Skin of body (tissue), 2 donors: ENCODE measurements around the gene ERO1B. TPM values are rescaled to one million over a fixed set of nuclear protein-coding genes. Genes with fewer than 3 reads are reported as not detected.

Experiments
- DNase-seq: peaks from one replicate; lab custom pipeline; 2025; lab: John Stamatoyannopoulos, UW
- total RNA-seq: library from RNA; depleted of rRNA; stranded (reverse); fragments of >200 nt; gene quantifications from one replicate; pipeline ENCODE4 v1.2.3, GENCODE V29; 2014

Gene ERO1B
- total RNA-seq, 1 donor from 2014 or later, result 7.3 TPM

DNA sequence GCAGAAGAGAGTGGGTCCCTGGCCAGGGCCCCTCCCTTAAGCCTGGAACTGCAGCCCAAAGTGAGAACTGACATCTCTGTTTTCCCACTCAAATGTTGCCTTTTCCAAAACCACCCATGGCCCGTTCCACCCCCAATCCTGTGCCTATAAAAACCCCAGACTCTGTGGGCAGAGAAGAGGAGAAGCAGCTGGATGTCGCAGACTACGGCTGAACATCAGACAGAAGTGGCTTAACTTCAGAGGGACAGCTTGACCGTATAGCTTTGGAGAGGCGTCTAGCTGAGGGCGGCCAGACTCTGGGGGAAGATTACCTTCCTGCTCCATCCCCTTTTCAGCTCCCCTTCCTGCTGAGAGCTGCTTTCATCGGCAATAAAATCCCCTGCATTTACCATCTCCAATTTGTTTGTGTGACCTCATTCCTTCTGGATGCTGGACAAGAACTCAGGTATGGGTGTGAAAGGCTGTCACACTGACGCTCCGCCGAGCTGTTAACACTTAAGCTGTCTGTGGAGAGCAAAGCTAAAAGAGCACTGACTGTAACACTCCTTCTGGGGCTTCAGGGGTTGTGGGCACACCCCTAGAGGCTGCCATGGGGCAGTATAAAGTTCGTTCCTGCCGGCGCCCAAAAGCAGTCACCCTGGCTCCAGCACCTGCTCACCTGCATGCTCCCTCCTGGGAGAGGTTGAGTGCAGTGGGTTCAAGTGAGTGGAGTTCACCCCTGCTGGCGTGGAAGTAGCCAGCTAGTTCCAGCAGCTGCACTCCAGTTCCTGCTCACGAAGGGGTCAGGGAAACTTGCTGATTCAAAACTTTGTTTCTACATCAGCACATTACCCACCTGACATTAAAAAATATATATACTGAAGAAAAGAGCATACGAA, 19.6 kb upstream of the ERO1B start:
- DNase-seq, result no peak

GRCh38 chr1:236297161-236297560, 15.4 kb upstream of the ERO1B start:
- no peak for DNase-seq

DNA sequence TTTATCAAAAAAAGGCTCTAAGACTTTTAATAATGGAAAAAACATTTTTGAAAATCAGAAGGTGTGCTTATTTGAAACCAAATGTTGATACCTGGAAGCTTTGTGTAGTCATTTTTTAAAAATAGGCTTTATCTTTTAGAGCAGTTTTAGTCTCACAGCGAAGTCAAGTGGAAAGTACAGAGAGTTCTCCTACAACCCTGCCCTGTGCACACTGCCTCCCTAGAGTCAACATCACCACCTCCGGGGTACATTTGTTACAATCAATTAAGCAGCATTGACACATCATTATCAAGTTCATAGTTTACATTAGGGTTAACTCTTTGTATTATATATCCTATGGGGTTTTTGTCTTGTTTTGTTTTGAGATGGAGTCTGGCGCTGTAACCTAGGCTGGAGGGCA, 10.7 kb upstream of the ERO1B start:
- no peak for DNase-seq

GRCh38 chr1:236289492-236290131, 7.9 kb upstream of the ERO1B start:
- DNase-seq, result no peak

DNA sequence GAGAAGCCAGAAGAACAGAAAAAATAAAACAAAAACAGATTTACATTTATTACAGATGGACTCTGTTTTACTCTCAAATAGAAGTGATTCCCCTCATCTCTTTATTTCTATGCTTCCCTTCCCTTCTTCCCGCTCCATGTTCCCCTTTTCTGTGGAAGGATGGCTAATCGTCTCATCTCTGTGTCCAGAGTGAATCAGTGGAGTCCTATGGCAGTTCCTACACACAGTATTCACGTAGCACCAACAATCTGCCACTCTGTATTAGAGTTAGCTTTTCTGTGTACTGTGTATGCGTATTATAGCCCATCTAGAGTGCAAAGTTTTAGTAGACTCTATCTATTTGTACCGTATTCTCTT, 6.8 kb upstream of the ERO1B start:
- DNase-seq, result no peak

- no peak for DNase-seq
Measured at GRCh38 chr1:236287757-236288619, 6.2 kb upstream of the ERO1B start.

- no peak for DNase-seq
Measured at GRCh38 chr1:236287356-236287755, 5.6 kb upstream of the ERO1B start.

DNA sequence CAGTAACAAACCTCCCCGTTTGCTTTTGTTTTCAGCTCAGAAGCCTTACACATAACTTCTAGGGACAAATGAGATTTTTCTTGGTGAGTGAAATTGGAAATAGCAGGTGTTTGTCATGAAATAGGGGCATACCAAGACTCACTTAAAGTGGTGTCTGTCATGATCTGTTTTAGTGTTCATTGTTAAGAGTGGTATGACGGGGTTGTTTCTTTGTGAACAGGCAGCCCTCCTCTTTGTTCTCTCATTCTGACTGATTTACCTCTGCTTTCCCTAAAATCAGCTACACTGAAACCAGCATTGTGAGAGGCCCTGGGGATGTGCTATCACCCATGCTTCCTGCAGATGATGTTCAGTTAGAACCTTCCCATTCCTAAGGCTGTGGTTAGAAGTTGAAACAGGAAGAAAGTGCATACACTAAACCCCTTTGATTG, 2.5 kb upstream of the ERO1B start:
- DNase-seq, result no peak

- DNase-seq, result no peak
Measured at GRCh38 chr1:236282719-236283118, 961 bp upstream of the ERO1B start.

DNA sequence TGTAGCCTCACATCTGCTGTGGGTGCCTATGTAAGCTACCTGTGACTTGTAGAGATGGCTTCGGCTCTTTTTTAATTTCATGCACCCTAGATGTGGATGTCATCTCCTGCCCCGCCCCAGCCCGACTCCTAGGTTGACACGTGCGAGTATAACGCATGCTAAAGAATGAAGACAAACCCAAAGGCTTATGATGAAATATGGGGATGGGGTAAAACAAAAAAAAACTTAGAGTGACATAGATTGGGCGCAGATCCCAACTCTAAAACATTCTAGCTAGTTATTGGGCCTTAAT, 613 bp upstream of the ERO1B start:
- no peak for DNase-seq

DNA sequence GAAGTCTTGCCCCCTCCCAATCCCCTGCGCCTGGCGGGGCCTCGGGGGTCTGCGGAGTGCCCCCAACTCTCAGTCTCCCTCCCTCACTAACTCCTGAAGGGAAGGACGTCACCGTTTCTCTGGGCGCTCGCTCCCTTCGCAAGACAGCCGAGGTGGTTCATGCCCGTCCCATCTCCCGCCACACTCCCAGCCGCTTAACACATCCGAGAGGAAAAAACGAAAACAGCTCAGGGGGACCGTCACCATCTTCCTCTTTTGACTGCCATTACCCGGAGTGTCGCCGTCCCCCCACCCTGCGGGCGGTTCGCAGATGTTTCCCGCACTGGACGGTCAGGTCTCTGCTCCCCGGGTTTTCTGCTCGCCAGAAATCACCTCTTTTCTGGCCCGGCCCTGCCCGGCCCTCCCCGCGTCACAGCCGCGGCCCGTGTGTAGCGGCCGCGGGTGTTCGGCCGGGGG, 532 bp downstream of the ERO1B start:
- no peak for DNase-seq

- DNase-seq, result no peak
Measured at GRCh38 chr1:236280438-236281197, 1.1 kb downstream of the ERO1B start.

GRCh38 chr1:236275586-236275985, 6.2 kb downstream of the ERO1B start:
- DNase-seq, result no peak

DNA sequence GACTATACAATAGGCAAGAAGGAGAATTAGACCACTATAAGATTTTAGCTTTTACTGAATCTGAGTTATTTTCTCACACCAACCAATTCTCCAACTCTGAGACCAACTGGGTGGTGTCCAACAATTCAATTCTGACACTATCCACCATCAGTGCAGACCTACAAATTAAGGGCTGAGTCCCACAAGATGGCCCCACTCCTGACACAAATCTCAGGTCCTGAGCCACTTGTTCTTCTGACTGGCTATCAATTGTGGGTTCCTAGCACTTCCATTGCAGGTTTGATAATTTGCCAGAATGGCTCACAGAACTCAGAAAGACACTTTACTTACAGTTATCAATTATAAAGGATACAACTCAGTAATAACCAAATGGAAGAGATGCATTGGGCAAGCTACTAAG, 6.7 kb downstream of the ERO1B start:
- DNase-seq, result no peak

- DNase-seq, result no peak
Measured at GRCh38 chr1:236273358-236273757, 8.4 kb downstream of the ERO1B start.

- no peak for DNase-seq
Measured at GRCh38 chr1:236269439-236269838, 12.3 kb downstream of the ERO1B start.

DNA sequence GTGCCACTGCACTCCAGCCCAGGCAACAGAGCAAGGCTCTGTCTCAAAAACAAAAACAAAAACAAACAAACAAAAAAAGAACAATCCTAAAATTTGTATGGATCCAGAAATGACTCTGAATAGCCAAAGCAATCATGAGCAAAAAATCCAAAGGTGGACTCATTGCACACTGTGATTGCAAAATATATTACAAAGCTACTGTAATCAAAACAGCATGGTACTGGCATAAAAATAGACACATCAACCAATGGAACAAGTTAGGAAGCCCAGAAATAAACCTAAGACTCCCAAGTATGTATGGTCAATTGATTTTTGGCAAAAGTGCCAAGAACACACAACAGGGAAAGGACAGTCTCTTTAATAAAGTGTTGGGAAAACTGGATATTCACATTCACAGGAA, 19.9 kb downstream of the ERO1B start:
- no peak for DNase-seq

- DNase-seq, result no peak
Measured at GRCh38 chr1:236261033-236261432, 20.7 kb downstream of the ERO1B start.

DNA sequence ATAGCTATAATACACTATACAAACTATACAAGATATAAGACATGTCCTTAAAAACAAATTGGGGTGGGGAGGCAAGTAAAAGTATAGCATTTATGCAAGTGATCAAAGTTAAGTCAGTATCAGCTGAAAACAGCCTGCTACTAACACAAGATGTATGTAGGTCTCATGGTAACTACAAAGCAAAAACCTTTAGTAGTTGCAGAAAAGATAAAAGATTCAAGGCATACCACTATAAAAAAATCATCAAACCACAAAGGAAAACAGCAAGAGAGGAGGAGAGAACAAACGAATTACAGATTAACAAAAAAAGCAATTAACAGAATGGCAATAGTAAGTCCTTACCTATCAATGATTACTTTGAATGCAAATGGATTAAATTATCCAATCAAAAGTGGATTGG, 22.7 kb downstream of the ERO1B start:
- no peak for DNase-seq

DNA sequence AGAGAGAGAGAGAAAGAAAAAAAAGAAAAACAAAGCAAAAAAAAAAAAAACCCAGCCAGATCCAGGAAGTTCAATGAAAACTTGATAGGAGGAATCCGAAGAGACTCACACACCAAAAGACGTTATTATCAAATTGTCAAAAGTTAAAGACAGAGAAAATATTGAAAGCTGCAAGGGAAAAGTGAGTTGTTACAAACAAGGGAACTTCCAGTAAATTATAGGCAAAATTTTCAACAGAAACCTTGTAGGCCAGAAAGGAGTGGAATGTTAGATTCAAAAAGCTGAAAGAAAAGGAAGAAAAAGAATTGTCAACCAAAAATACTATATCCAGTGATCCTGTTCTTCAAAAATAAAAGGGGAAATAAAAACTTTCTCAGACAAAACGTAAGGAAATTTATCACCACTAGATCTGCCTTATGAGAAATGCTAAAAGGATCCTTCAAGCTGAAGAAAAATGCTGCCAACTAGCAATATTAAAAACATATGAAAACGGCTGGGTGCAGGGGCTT, 23.6 kb downstream of the ERO1B start:
- DNase-seq, result no peak

DNA sequence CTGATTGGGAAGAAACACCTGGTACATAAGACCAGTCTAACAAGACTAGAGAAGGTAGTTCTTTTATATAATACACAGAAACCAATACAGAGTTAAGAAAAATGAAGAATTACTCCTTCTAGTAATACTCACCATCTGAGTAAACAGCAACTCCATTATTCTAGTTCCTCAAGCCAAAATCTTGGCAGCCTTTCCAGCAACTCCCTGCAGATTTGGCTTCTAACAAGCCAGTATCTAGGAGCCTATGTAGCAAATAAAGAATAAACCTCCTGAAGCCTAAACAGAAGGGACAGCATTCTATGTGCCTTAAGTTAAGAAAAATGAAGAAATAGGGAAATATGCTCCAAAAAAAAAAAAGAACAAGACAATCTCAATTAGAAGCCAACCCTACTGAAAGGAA, 24.5 kb downstream of the ERO1B start:
- DNase-seq, result no peak
